GM21576 (cell line): ENCODE measurements around the gene TBC1D3B.
"Not testable (repeated sequence)": the region's sequence is repeated elsewhere in the genome, so short reads cannot be mapped to it uniquely, and the experiment has no call there.

Experiments used
- ATAC-seq: cut with Tn5 transposase; IDR thresholded peaks from one replicate; pipeline ENCODE4 v1.9.1; 2021; ENCODE audit warnings: mild to moderate bottlenecking, moderate library complexity; ENCODE audit not compliant: unreplicated experiment

Gene TBC1D3B

GRCh38 chr17:36131421-36131820, 45.0 kb downstream of the TBC1D3B start:
- no peak for ATAC-seq

DNA sequence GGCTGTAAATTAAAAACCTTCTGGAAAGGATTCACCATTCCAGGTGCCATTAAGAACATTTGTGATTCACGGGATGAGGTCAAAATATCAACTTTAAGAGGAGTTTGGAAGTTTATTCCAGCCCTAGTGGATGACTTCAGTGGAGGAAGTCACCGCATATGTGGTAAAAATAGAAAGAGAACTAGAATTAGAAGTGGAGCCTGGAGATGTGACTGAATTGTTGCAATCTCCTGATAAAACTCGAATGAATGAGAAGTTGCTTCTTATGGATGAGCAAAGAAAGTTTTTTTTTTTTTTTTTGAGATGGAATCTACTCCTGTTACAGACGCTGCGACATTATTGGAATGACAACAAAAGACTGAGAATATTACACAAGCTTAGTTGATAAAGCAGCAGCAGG, 46.1 kb downstream of the TBC1D3B start:
- ATAC-seq = no peak

DNA sequence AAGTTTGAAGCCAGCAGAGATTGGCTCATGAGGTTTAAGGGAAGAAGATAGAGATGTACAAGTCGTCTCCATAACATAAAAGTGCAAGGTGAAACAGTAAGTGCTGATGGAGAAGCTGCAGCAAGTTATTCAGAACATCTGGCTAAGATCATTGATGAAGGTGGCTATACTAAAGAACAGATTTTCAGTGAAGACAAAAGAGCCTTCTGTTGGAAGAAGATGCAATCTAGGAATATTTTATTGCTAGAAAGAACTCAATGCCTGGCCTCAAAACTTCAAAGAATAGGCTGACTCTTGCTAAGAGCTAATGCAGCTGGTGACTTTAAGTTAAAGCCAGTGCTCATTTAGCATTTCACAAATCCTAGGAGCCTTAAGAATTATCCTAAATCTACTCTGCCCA, 46.8 kb downstream of the TBC1D3B start:
- no peak for ATAC-seq

DNA sequence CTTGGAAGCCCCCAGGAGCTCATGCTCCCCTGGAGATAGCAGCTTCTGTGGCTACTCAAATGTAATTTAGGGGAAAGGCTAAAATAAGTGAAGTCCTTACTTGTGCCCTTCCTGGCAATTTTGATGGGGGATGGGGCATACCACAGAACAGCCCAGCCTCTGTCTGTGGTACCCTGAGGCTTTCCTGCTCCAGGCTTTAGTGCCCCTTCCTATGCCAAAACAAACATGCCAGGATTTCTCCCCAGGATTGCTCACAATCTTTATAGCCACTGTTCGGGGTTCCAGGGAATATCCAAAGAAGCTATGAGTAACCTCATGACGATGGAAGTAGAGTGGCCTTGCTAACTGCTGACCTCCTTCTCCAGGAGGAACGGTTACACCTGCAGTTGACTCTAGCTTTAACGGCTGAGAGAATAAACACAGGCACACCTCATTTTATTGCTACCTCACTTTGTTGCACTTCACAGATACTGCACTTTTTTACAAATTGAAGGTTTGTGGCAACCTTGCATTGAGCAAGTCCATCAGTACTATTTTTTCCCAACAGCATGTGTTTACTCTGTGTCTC, 47.9 kb downstream of the TBC1D3B start:
- ATAC-seq = no peak

DNA sequence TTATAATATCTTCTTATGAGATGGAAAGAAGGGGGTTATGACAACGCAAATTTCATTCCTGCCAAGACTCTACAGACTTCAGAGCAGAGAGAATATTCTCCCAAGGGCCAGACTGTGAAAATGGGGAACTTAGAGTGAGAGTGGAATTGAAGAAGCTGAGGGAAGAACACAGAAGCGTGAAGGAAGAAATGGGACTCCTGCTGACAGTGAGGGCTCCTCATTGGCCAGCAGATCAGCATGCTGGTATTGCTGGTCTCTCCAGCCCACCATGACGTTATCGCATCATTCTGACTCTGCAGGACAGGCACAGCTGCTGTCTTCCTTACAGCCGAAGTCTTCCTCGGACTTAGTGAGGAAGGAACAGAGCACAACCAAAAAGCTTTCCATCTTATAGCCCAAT, 48.5 kb downstream of the TBC1D3B start:
- no peak for ATAC-seq

DNA sequence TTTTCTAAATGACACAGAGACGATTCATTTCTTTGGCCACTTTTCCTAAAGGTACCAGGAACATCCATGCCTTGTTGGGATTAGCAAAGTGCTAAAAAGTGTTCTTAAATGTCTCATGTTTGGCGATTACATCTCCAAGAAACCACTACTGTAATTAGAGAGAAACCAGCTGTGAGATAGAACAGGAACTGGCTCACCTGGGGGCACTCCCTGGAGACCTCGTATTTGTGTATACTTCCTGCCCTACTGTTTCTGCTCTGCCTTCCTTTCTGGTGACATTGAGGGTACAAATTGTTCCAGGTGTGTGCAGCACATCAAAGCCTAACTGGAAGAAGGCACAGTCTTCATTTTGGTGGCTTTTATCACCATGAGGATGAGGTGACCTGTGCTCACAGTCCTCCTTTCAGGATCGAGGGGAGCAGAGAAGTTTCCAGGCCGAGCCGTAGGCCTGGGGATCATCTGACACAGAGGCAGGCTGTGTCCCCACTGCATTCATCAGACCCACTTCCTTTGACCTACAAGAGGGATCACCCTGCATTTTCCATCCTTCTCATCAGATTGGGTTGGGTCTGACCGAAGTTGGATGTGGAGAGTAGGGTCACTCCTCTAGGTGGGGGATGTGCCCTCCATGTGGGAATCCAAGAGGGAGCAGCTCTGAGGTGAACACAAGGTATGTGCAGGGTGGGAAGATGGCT, 49.1 kb downstream of the TBC1D3B start:
- ATAC-seq = peak; percentile 45

DNA sequence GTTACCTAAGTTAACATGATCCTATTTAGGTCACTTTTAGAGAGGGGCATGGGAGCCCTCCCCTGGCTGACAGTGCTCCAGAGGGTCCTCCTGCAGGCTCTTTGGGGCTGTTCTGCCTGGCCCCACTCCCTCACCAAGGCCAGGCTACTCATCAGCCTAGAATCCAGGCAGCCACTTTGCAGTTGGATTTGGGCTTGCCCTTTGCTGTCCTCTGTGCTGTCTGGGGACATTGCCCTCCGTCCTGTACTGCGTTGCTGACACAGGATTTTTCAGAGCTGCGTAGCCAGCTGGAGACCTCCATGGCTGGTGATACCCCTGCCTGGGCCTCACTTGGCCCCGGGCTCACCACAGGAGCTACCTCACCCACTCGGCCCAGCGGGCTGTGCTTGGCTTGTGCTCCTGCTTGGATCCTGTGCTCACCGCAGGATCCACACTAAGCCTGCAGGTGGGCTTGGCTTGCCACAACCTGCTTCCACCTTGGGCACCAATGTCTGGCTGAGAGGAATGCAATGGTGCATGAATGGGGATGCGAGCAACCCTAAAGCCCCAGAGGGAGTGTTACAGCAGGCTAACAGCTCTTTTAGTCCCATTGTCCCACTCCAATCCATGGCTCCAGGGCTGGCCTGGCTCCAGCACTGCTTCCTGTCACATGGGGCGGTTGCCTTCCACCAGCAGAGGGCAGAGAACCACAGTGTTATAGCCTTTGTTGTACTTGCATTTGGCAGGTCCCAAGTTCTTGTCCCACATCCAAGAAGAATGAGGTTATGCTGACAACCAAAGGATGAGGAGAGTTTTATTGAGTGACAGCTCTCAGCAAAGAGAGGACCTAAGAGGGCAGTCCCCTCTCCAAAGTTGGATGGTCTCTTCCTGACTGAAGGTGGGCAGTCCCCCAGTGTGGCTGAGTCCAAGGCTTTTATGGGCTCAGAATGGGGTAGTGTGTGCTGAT, 51.3 kb downstream of the TBC1D3B start:
- ATAC-seq = no peak

DNA sequence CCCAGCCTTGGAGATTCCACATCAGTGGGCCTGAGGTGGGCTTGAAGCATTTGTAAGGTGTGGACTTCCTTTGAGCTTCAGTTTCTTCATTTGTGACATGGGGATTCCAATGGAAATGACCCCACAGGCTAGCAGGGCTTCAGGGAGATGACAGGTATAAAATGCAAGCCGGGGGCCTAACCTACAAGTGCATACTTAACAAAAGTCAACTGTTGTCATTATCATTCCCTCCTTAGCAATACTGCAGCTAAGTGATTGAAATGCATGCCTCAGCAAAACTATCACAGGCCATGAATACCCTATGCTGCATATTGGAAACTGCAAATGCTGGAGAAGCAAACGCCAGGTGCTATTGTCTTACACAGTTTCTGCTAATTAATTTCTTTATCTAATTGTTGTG, 53.0 kb downstream of the TBC1D3B start:
- ATAC-seq = no peak

DNA sequence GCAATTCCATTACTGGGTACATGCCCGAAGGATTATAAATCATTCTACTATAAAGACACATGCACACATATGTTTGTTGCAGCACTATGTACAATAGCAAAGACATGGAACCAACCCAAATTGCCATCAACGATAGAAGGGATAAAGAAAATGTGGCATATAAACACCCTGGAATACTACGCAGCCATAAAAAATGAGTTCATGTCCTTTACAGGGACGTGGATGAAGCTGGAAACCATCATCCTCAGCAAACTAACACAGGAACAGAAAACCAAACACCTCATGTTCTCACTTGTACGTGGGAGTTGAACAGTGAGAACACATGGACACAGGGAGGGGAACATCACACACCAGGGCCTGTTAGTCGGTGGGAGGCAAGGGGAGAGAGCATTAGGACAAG, 55.3 kb downstream of the TBC1D3B start:
- ATAC-seq = not testable (repeated sequence)

- ATAC-seq = no peak
These were observed 56.2 kb downstream of the TBC1D3B start for GRCh38 chr17:36120221-36120620.

DNA sequence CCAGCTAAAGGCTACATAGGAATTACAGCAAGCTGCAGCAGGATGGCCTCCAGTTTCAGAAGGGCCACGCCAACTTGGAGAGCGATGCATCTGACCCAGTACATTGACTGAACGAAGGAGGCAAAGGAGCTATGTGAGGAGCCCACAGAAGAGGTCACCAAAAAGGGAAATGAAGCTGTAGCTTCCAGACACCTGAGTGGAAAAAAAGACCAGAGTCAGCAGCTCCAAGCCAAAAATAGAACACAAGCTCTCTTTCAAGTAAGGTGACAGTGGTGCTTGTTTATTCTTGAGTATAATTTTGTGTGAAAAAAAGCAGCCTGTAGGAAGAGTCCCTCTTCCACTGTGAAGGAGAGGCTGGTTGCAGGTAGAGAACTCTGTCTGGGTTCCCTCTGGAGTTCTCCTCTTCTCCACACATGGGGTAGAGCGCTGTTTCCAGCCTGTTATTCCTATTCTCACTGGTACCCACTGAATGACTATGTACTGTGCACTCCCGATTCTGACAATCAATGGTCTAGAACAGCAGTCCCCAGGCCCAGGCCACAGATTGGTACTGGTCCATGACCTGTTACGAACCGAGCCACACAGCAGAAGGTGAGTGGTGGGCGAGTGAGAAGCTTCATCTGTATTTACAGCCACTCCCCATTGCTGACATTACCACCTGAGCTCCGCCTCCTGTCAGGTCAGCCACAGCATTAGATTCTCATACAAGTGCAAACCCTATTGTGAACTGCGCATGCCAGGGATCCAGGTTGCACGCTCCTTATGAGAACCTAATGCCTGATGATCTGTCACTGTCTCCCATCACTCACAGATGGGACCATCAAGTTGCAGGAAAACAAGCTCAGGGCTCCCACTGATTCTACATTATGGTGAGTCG, 57.7 kb downstream of the TBC1D3B start:
- no peak for ATAC-seq

- ATAC-seq = no peak
These were observed 58.7 kb downstream of the TBC1D3B start for GRCh38 chr17:36117505-36118382.
